NCI-H187 (cell line): ENCODE data around the gene KCNK16.
A peak's percentile ranks its signal among the peaks of the same experiment; 100 is the strongest.

Experiments used
- DNase-seq, 2 experiments: peaks; one replicate each; lab custom pipeline; 2025; lab: John Stamatoyannopoulos, UW

Gene KCNK16

DNA sequence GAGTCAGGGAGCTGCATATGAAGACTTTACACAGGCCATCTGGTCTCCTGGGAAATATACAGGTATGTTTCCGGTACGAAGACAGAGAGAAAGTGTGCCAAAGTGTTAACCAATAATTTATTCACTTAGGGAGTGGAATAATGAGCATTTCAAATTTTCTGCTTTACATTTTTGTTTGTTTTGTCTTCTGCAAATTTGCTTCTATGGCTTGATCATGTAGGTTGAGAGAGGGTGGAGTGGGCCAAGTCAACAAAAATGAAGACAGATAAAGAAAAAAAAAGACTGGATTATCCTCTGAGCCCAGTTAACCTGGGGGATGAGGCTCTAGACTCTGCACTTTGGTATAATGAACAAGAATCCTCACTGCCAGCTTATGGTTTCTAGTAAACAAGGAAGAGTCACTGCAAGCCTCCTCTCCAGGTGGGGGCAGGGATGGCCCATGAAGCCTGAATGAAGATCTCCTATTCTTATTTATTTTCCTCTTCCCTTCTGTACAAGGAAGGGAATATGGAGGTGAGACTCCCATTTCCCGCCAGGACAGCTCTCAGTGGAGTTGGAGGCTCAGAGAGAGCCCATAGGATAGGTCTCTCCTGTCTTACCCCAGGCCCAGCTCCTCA is 46.0 kb downstream of the KCNK16 start:
- DNase-seq, result no peak

GRCh38 chr6:39274903-39275302 is 47.6 kb downstream of the KCNK16 start:
- no peak for DNase-seq

GRCh38 chr6:39274471-39274870 is 48.0 kb downstream of the KCNK16 start:
- no peak for DNase-seq

GRCh38 chr6:39273406-39273821 is 49.1 kb downstream of the KCNK16 start:
- DNase-seq, result no peak

DNA sequence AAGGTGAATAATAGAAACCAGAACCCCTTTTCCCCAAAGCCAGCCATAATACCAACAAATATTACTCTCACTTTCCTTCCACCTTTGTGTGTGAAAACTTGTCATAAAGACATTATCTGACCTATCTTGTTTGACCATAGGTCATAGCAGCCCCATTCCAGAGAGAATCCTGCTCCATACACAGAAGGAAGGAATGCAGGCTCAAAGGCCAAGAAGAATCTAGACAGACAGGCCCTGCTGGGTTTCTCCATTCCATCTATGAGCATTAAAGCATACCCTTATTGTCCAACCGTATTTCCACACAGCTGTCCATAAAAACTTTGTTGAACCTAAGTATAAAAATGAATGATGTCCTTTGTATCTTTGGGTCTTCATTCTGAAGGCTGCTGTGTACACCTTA is 52.5 kb downstream of the KCNK16 start:
- no peak for DNase-seq

- no peak for DNase-seq
Measured at GRCh38 chr6:39268721-39269120, 53.8 kb downstream of the KCNK16 start.

DNA sequence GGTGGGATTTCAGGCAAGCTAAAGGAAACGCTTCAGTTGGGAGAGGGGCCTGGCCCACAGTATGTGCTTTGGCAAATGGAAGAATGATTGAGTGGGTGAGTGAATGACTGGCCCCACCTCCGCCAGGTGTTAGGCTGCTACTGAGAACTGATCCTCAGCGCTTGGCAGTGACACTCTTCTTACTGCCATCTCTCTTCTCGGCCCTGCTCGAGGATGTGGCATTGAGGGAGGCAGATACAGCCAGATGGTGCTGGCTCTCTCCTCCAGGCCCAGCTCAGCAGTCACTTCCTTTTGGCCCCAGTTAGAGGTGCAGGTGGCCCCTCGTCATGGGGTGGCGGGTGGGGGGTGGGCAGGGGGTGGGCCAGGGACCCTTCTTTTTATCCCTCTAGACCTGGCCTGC is 54.3 kb downstream of the KCNK16 start:
- DNase-seq, result peak; percentile 40 to 66

GRCh38 chr6:39266782-39267355 is 55.6 kb downstream of the KCNK16 start:
- DNase-seq, result no peak

DNA sequence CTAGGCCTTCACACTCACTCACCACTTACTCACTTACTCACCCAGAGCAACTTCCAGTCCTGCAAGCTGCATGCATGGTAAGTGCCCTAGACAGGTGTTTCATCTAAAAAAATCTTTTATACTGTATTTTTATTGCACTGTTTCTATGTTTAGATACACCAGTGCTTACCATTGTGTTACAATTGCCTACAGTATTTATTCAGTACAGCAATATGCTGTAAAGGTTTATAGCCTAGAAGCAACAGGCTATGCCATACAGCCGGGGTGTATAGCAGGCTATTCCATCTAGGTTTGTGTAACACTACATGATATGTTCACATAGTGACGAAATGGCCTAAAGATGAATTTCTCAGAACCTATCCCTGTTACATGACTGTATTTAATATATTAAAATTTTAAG is 56.1 kb downstream of the KCNK16 start:
- DNase-seq, result peak in 1 of 2 experiments; percentile 4
